ENCODE data around the gene BLOC1S3.
A peak's percentile ranks its signal among the peaks of the same experiment; 100 is the strongest.
"Not testable (repeated sequence)": the region's sequence is repeated elsewhere in the genome, so short reads cannot be mapped to it uniquely, and the experiment has no call there.

The BLOC1S3 gene

GRCh38 chr19:45215391-45216191 lies 37.0 kb downstream of the BLOC1S3 start:
- Histone ChIP-seq H3K4me3 (ENCODE audit: low read depth, low read length) (no peak overlapping the region), H3K27me3 (ENCODE audit: insufficient read depth, low read length) (peaks cover 23% of the 10 kb centered on the region), H3K27ac (ENCODE audit: low read depth, low read length) (no peak overlapping the region)

GRCh38 chr19:45216667-45217066 lies 38.1 kb downstream of the BLOC1S3 start:
- H3K79me2 ChIP-seq (ENCODE audit: control insufficient read depth, insufficient read depth, low read length, unreplicated experiment): no peaks in the 10 kb centered on the region
- no peak overlapping the region for H3K4me3 ChIP-seq (ENCODE audit: low read depth, low read length)
- no peak overlapping the region for H3K27ac ChIP-seq (ENCODE audit: low read depth, low read length)
- H3K4me1 ChIP-seq (ENCODE audit: control insufficient read depth, insufficient read depth, low read length, unreplicated experiment): no peaks in the 10 kb centered on the region
- no peaks in the 10 kb centered on the region for H3K36me3 ChIP-seq (ENCODE audit: insufficient read depth, low read length)
- H3K27me3 ChIP-seq (ENCODE audit: insufficient read depth, low read length): peaks cover 23% of the 10 kb centered on the region
- H2AFZ ChIP-seq (ENCODE audit: low read length, unreplicated experiment): no peak overlapping the region

More at GRCh38 chr19:45215391-45216191, 37.0 kb downstream of the BLOC1S3 start:
- Histone ChIP-seq H3K4me1 (ENCODE audit: control insufficient read depth, insufficient read depth, low read length, unreplicated experiment) (no peaks in the 10 kb centered on the region), H3K36me3 (ENCODE audit: insufficient read depth, low read length) (no peaks in the 10 kb centered on the region), H3K79me2 (ENCODE audit: control insufficient read depth, insufficient read depth, low read length, unreplicated experiment) (no peaks in the 10 kb centered on the region), H2AFZ (ENCODE audit: low read length, unreplicated experiment) (no peak overlapping the region)

GRCh38 chr19:45217193-45217956 lies 38.8 kb downstream of the BLOC1S3 start:
- Histone ChIP-seq H3K4me3 (ENCODE audit: low read depth, low read length) (peak overlapping the region; percentile 59; the same call in 1 of the 2 replicates), H3K79me2 (ENCODE audit: control insufficient read depth, insufficient read depth, low read length, unreplicated experiment) (no peaks in the 10 kb centered on the region), H3K36me3 (ENCODE audit: insufficient read depth, low read length) (no peaks in the 10 kb centered on the region), H3K27me3 (ENCODE audit: insufficient read depth, low read length) (peaks cover 23% of the 10 kb centered on the region), H3K4me1 (ENCODE audit: control insufficient read depth, insufficient read depth, low read length, unreplicated experiment) (no peaks in the 10 kb centered on the region), H3K27ac (ENCODE audit: low read depth, low read length) (no peak overlapping the region), H2AFZ (ENCODE audit: low read length, unreplicated experiment) (peak overlapping the region; percentile 14)

GRCh38 chr19:45217957-45218334 lies 39.4 kb downstream of the BLOC1S3 start:
- Histone ChIP-seq H3K27ac (ENCODE audit: low read depth, low read length) (no peak overlapping the region), H3K36me3 (ENCODE audit: insufficient read depth, low read length) (no peaks in the 10 kb centered on the region), H3K4me1 (ENCODE audit: control insufficient read depth, insufficient read depth, low read length, unreplicated experiment) (no peaks in the 10 kb centered on the region), H3K27me3 (ENCODE audit: insufficient read depth, low read length) (peaks cover 23% of the 10 kb centered on the region), H2AFZ (ENCODE audit: low read length, unreplicated experiment) (no peak overlapping the region), H3K4me3 (ENCODE audit: low read depth, low read length) (no peak overlapping the region), H3K79me2 (ENCODE audit: control insufficient read depth, insufficient read depth, low read length, unreplicated experiment) (no peaks in the 10 kb centered on the region)

GRCh38 chr19:45218426-45218825 lies 39.8 kb downstream of the BLOC1S3 start:
- no peak overlapping the region for H2AFZ ChIP-seq (ENCODE audit: low read length, unreplicated experiment)

GRCh38 chr19:45218911-45219743 lies 40.5 kb downstream of the BLOC1S3 start:
- Histone ChIP-seq H2AFZ (ENCODE audit: low read length, unreplicated experiment) (no peak overlapping the region), H3K4me1 (ENCODE audit: control insufficient read depth, insufficient read depth, low read length, unreplicated experiment) (no peaks in the 10 kb centered on the region), H3K36me3 (ENCODE audit: insufficient read depth, low read length) (no peaks in the 10 kb centered on the region), H3K4me3 (ENCODE audit: low read depth, low read length) (no peak overlapping the region), H3K27me3 (ENCODE audit: insufficient read depth, low read length) (peaks cover 23% of the 10 kb centered on the region), H3K27ac (ENCODE audit: low read depth, low read length) (no peak overlapping the region), H3K79me2 (ENCODE audit: control insufficient read depth, insufficient read depth, low read length, unreplicated experiment) (no peaks in the 10 kb centered on the region)

More at GRCh38 chr19:45218426-45218825, 39.8 kb downstream of the BLOC1S3 start:
- Histone ChIP-seq H3K4me1 (ENCODE audit: control insufficient read depth, insufficient read depth, low read length, unreplicated experiment) (no peaks in the 10 kb centered on the region), H3K36me3 (ENCODE audit: insufficient read depth, low read length) (no peaks in the 10 kb centered on the region), H3K4me3 (ENCODE audit: low read depth, low read length) (no peak overlapping the region), H3K27ac (ENCODE audit: low read depth, low read length) (no peak overlapping the region), H3K79me2 (ENCODE audit: control insufficient read depth, insufficient read depth, low read length, unreplicated experiment) (no peaks in the 10 kb centered on the region), H3K27me3 (ENCODE audit: insufficient read depth, low read length) (peaks cover 23% of the 10 kb centered on the region)

- H3K79me2 ChIP-seq (ENCODE audit: control insufficient read depth, insufficient read depth, low read length, unreplicated experiment): no peaks in the 10 kb centered on the region
- H3K4me1 ChIP-seq (ENCODE audit: control insufficient read depth, insufficient read depth, low read length, unreplicated experiment): no peaks in the 10 kb centered on the region
- H3K27me3 ChIP-seq (ENCODE audit: insufficient read depth, low read length): peaks cover 3% of the 10 kb centered on the region; the same call in 1 of the 2 replicates
- no peaks in the 10 kb centered on the region for H3K36me3 ChIP-seq (ENCODE audit: insufficient read depth, low read length)
- no peak overlapping the region for H3K27ac ChIP-seq (ENCODE audit: low read depth, low read length)
- no peak overlapping the region for H3K4me3 ChIP-seq (ENCODE audit: low read depth, low read length)
- H2AFZ ChIP-seq (ENCODE audit: low read length, unreplicated experiment): no peak overlapping the region
Observed at GRCh38 chr19:45222724-45223123, 44.1 kb downstream of the BLOC1S3 start.

GRCh38 chr19:45223879-45224278 lies 45.3 kb downstream of the BLOC1S3 start:
- Histone ChIP-seq H3K27me3 (ENCODE audit: insufficient read depth, low read length) (no peaks in the 10 kb centered on the region), H3K79me2 (ENCODE audit: control insufficient read depth, insufficient read depth, low read length, unreplicated experiment) (no peaks in the 10 kb centered on the region), H3K36me3 (ENCODE audit: insufficient read depth, low read length) (no peaks in the 10 kb centered on the region), H3K4me1 (ENCODE audit: control insufficient read depth, insufficient read depth, low read length, unreplicated experiment) (no peaks in the 10 kb centered on the region), H2AFZ (ENCODE audit: low read length, unreplicated experiment) (no peak overlapping the region), H3K4me3 (ENCODE audit: low read depth, low read length) (no peak overlapping the region), H3K27ac (ENCODE audit: low read depth, low read length) (no peak overlapping the region)

GRCh38 chr19:45224645-45225044 lies 46.1 kb downstream of the BLOC1S3 start:
- no peaks in the 10 kb centered on the region for H3K4me1 ChIP-seq (ENCODE audit: control insufficient read depth, insufficient read depth, low read length, unreplicated experiment)

GRCh38 chr19:45229056-45229455 lies 50.5 kb downstream of the BLOC1S3 start:
- not testable (repeated sequence) for H3K36me3 ChIP-seq (ENCODE audit: insufficient read depth, low read length); H3K79me2 ChIP-seq (ENCODE audit: control insufficient read depth, insufficient read depth, low read length, unreplicated experiment)

More at GRCh38 chr19:45224645-45225044, 46.1 kb downstream of the BLOC1S3 start:
- Histone ChIP-seq H3K27me3 (ENCODE audit: insufficient read depth, low read length) (no peaks in the 10 kb centered on the region), H3K79me2 (ENCODE audit: control insufficient read depth, insufficient read depth, low read length, unreplicated experiment) (no peaks in the 10 kb centered on the region), H3K4me3 (ENCODE audit: low read depth, low read length) (no peak overlapping the region), H3K27ac (ENCODE audit: low read depth, low read length) (no peak overlapping the region), H3K36me3 (ENCODE audit: insufficient read depth, low read length) (no peaks in the 10 kb centered on the region), H2AFZ (ENCODE audit: low read length, unreplicated experiment) (no peak overlapping the region)

More at GRCh38 chr19:45229056-45229455, 50.5 kb downstream of the BLOC1S3 start:
- not testable (repeated sequence) for H3K27ac ChIP-seq (ENCODE audit: low read depth, low read length); H3K4me3 ChIP-seq (ENCODE audit: low read depth, low read length); H2AFZ ChIP-seq (ENCODE audit: low read length, unreplicated experiment); H3K4me1 ChIP-seq (ENCODE audit: control insufficient read depth, insufficient read depth, low read length, unreplicated experiment); H3K27me3 ChIP-seq (ENCODE audit: insufficient read depth, low read length)
